Psoas muscle (tissue), 8 donors: ENCODE results near the gene KIF1A. TPM values are rescaled to one million over a fixed set of nuclear protein-coding genes. Genes with fewer than 3 reads are reported as not detected.
"Not testable (repeated sequence)": the region's sequence is repeated elsewhere in the genome, so short reads cannot be mapped to it uniquely, and the experiment has no call there.

Experiments
- ATAC-seq, 4 donors: fragments of 200-7000 bp; cut with Tn5 transposase; one replicate each; pipeline ENCODE4 v1.9.1; 2020; ENCODE audit warnings: moderate library complexity in 3 of 4, mild to moderate bottlenecking in 2 of 4
- DNase-seq, 2 donors: peaks; one replicate each; pipeline ENCODE4 v3.0.0-alpha.2; 2020
- H3K27ac ChIP-seq: fragments of 200-600 bp; one replicate; pipeline ENCODE4 v1.8.0; 2022
- H3K27me3 ChIP-seq, 3 donors: fragments of 200-600 bp in 1 of 3; one replicate each; pipeline versions ENCODE4 v1.6.1 to v1.8.0; 2013 to 2022; ENCODE audit warnings: low read length in 2 of 3, mild to moderate bottlenecking in 2 of 3, moderate library complexity in 1 of 3; ENCODE audit not compliant: insufficient read depth in 3 of 3
- H3K36me3 ChIP-seq, 2 donors: fragments of 200-600 bp in 1 of 2; one replicate each; pipeline versions ENCODE4 v1.6.1 to v1.8.0; 2013 to 2022; ENCODE audit warnings: low read depth in 1 of 2, mild to moderate bottlenecking in 1 of 2, moderate library complexity in 1 of 2; ENCODE audit not compliant: insufficient read depth in 1 of 2
- H3K4me1 ChIP-seq: fragments of 200-600 bp; one replicate; pipeline ENCODE4 v1.8.0; 2022
- H3K4me3 ChIP-seq: fragments of 200-600 bp; one replicate; pipeline ENCODE4 v1.8.0; 2022; ENCODE audit warnings: mild to moderate bottlenecking
- H3K9me3 ChIP-seq: fragments of 200-600 bp; one replicate; pipeline ENCODE4 v1.8.0; 2022
- CTCF ChIP-seq: fragments of 200-600 bp; IDR thresholded peaks from one replicate; pipeline ENCODE4 v1.8.0; 2022; ENCODE audit warnings: antibody characterized with exemption
- WGBS, 3 donors: extraction: QIAGEN DNeasy Blood & Tissue Kit; methylation state at CpG; one replicate each; pipeline versions ENCODE4 v1.1.6 to v1.1.7; 2013; 5-methylcytosine and 5-hydroxymethylcytosine counted together
- intact Hi-C, 2 donors: fragments of 100-400 bp; cut with DNase I; formaldehyde crosslinking; loops; one replicate each; pipeline versions ENCODE4 v1.11.0 to v1.14.2; 2022
- polyA plus RNA-seq, 3 donors: library from polyadenylated mRNA; stranded (reverse); fragments of 200-250 nt; gene quantifications; one replicate each; pipeline ENCODE4 v1.2.3, GENCODE V29; 2013
- total RNA-seq, 4 donors: library from RNA; stranded (reverse); fragmentation: NEBNext Ultra II Directional in 2 of 4; extraction: Animal tissue kit (Norgen Biotek cat#: 25700) in 2 of 4; gene quantifications; one replicate each; pipeline versions ENCODE4 v1.2.1 to v1.2.4, GENCODE V29; 2021 to 2023
- donor health status: healthy with polysubstance abuse.
- donor health status: DM: no; HTN: no; CAD: no; lungs with moderate emphysema.
- donor health status: Bipolar disorder and iron deficiency.
- donor health status: healthy.
- donor health status: DM: yes; HTN: yes; CAD: no.
- donor health status: DM: no; HTN: no; CAD: no.
- donor health status: DM: no; HTN: no; CAD: no.
- donor health status: DM: yes; HTN: yes; CAD: no.

The KIF1A gene
- total and polyA plus RNA-seq, 7 donors, result 0.01 to 1.2 (median 0.12) TPM; not detected in 2

- Histone ChIP-seq H3K27me3 (no peaks in the 10 kb centered on the region), H3K27ac (no peak overlapping the region), H3K9me3 (no peaks in the 10 kb centered on the region), H3K36me3 (no peaks in the 10 kb centered on the region), H3K4me1 (no peaks in the 10 kb centered on the region), H3K4me3 (no peak overlapping the region)
- 87 to 93% (median 90%) methylated on average over 7 to 13 of the region's 13 CpGs for WGBS, 3 donors
- TF ChIP-seq CTCF, result no peak
- no peak for ATAC-seq
- intact Hi-C loops, result no loop called here
- DNase-seq, result no peak
Observed at GRCh38 chr2:240847817-240848216, 27.8 kb upstream of the KIF1A start.

- intact Hi-C loops, result no loop called here
- Histone ChIP-seq H3K4me1 (no peaks in the 10 kb centered on the region), H3K27ac (no peak overlapping the region), H3K9me3 (no peaks in the 10 kb centered on the region), H3K36me3 (no peaks in the 10 kb centered on the region), H3K4me3 (no peak overlapping the region), H3K27me3 (no peaks in the 10 kb centered on the region)
- DNase-seq (no peak), ATAC-seq (peak in 1 of 4 donors; percentile 16)
- no peak for TF ChIP-seq CTCF
- 53 to 70% (median 59%) methylated on average over 5 of the region's 5 CpGs for WGBS, 3 donors
Observed at GRCh38 chr2:240846873-240847595, 27.0 kb upstream of the KIF1A start.

GRCh38 chr2:240846309-240846708 lies 26.3 kb upstream of the KIF1A start:
- DNase-seq, ATAC-seq, H3K9me3 ChIP-seq, H3K36me3 ChIP-seq, H3K4me1 ChIP-seq, H3K27me3 ChIP-seq, intact Hi-C loops, H3K4me3 ChIP-seq, H3K27ac ChIP-seq: not testable (repeated sequence)
- WGBS, 3 donors, result 84 to 94% (median 90%) methylated on average over 2 of the region's 2 CpGs

- Histone ChIP-seq H3K36me3 (no peaks in the 10 kb centered on the region), H3K27me3 (no peaks in the 10 kb centered on the region), H3K27ac (no peak overlapping the region), H3K9me3 (no peaks in the 10 kb centered on the region), H3K4me3 (no peak overlapping the region), H3K4me1 (no peaks in the 10 kb centered on the region)
- peak; percentile 43 for TF ChIP-seq CTCF
- intact Hi-C loops, result no loop called here
- WGBS, 3 donors, result 21 to 48% (median 34%) methylated on average over 7 to 9 of the region's 9 CpGs
- DNase-seq (no peak), ATAC-seq (peak; percentile 46 to 63 (median 60))
Observed at GRCh38 chr2:240840435-240841060, 20.5 kb upstream of the KIF1A start.
